Fibroblast of skin of back (primary cell): ENCODE results near the gene FOXP1.
A peak's percentile ranks its signal among the peaks of the same experiment; 100 is the strongest.

Experiments
- DNase-seq: peaks from one replicate; pipeline ENCODE4 v3.0.0-alpha.2; 2013

FOXP1 gene

GRCh38 chr3:71258116-71258515 is 325.4 kb downstream of the FOXP1 start:
- peak; percentile 89 for DNase-seq

GRCh38 chr3:71255498-71255897 is 328.0 kb downstream of the FOXP1 start:
- no peak for DNase-seq

- peak; percentile 53 for DNase-seq
Measured at GRCh38 chr3:71254281-71255057, 329.1 kb downstream of the FOXP1 start.

- DNase-seq: no peak
Measured at GRCh38 chr3:71253169-71253568, 330.4 kb downstream of the FOXP1 start.

- DNase-seq: peak; percentile 56
Measured at GRCh38 chr3:71252466-71252865, 331.1 kb downstream of the FOXP1 start.

- peak; percentile 99 for DNase-seq
Measured at GRCh38 chr3:71251156-71251775, 332.3 kb downstream of the FOXP1 start.

GRCh38 chr3:71250026-71250425 is 333.5 kb downstream of the FOXP1 start:
- peak; percentile 87 for DNase-seq

- no peak for DNase-seq
Measured at GRCh38 chr3:71247958-71248335, 335.6 kb downstream of the FOXP1 start.

GRCh38 chr3:71247221-71247957 is 336.1 kb downstream of the FOXP1 start:
- peak; percentile 90 for DNase-seq

GRCh38 chr3:71245971-71246880 is 337.3 kb downstream of the FOXP1 start:
- DNase-seq: no peak

GRCh38 chr3:71244826-71245488 is 338.6 kb downstream of the FOXP1 start:
- DNase-seq: peak; percentile 94

GRCh38 chr3:71244153-71244825 is 339.2 kb downstream of the FOXP1 start:
- peak; percentile 71 for DNase-seq

- peak; percentile 37 for DNase-seq
Measured at GRCh38 chr3:71243229-71243628, 340.3 kb downstream of the FOXP1 start.

GRCh38 chr3:71241981-71242560 is 341.5 kb downstream of the FOXP1 start:
- no peak for DNase-seq

- DNase-seq: no peak
Measured at GRCh38 chr3:71241246-71241901, 342.2 kb downstream of the FOXP1 start.

GRCh38 chr3:71240034-71240433 is 343.5 kb downstream of the FOXP1 start:
- DNase-seq: peak; percentile 41

GRCh38 chr3:71238355-71238757 is 345.2 kb downstream of the FOXP1 start:
- DNase-seq: no peak

GRCh38 chr3:71237672-71238071 is 345.9 kb downstream of the FOXP1 start:
- no peak for DNase-seq

GRCh38 chr3:71235846-71236245 is 347.7 kb downstream of the FOXP1 start:
- DNase-seq: no peak

- DNase-seq: no peak
Measured at GRCh38 chr3:71232895-71233294, 350.6 kb downstream of the FOXP1 start.
